Activated CD4-positive, alpha-beta T cell treated with anti-CD3 and anti-CD28 coated beads, Interleukin-2, amount 50 U/mL, for 24 hours (primary cell): Measurements from ENCODE around the gene TPK1.

Experiments used
- DNase-seq, 2 donors: peaks; one replicate each; pipeline ENCODE4 v3.0.0-alpha.2; 2020; ENCODE audit warnings: low read depth in 1 of 2, low spot score in 1 of 2

Gene TPK1

DNA sequence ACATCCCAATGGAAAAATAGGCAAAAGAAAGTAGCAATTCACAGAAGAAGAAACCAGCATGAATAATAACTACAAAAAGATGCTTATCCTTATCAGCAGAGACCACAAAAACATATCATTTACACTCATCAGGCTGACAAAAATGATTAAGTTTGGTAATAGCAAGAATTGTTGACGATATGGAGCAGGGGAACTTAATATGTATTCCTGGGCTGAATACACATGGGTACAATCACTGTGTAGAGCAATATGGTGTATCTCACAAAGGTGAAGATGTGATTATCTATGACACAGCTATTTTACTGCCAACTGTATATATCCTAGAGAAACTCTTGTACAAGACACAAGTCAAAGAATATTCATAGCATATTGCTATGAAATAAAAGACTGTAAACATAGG, 290.5 kb downstream of the TPK1 start:
- no peak for DNase-seq

DNA sequence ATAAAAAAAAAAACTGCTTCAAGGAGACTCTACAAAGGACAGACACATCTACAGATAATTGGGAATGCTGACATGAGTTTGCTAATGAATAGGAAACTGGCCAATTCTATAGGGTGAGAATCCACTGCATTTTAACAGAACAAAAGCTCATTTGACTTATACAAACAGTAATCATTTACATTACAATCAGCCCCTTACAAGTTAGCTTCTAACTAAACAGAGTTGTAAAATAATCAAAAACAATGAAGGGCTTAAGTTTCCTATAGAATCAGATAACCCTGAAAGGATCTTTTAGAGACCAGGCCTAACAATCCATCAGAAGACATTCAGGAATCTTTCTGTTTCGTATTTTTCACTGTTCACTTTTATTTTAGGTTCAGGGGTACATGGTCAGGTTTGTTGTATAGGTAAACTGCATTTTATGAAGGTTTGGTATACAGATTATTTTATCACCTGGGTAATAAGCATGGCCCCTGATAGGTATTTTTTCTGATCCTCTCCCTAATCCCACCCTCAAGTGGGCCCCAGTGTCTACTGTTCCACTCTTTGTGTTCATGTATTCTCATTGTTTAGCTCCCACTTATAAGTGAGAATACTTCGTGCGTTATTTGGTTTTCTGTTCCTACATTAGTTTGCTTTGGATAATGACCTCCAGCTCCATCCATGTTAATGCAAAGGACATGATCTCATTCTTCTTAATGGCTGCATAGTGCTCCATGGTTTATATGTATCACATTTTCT, 301.0 kb downstream of the TPK1 start:
- DNase-seq = no peak

DNA sequence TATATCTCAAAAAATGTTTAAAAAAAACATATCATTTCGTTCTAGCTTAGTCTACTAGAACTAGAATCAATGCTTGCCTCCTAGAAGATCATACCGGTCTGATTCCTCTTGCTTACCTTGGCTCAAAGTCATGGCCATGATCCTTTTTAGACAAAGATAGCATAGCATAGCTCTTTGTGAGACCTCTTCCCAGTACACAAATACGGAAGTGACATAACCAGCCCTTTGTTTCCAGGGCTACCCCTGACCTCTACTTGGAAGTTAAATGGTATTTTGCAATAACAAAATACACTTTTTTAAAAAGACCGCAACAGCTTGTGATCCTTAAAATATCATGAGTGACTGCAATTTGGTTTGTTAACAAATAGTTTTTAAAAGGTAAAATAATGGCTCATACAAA, 301.7 kb downstream of the TPK1 start:
- DNase-seq = no peak

DNA sequence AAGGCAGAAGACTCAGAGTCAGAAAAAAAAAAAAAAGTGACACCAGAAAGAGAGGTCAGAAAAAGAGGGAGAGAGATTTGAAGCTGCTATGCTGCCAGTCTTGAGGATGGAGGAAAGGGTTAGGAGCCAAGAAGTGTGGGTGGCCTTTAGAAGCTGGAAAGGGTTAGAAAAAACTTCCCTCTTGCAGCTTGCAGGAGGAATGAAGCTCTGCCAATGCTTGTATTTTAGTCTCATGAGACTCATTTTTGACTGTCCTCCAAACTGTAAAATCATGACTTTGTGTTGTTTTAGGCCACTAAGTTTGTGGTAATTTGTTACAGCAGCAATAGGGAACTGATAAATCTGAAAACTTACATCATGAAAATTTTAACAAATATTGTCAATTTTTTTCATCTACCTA, 304.7 kb downstream of the TPK1 start:
- no peak for DNase-seq

DNA sequence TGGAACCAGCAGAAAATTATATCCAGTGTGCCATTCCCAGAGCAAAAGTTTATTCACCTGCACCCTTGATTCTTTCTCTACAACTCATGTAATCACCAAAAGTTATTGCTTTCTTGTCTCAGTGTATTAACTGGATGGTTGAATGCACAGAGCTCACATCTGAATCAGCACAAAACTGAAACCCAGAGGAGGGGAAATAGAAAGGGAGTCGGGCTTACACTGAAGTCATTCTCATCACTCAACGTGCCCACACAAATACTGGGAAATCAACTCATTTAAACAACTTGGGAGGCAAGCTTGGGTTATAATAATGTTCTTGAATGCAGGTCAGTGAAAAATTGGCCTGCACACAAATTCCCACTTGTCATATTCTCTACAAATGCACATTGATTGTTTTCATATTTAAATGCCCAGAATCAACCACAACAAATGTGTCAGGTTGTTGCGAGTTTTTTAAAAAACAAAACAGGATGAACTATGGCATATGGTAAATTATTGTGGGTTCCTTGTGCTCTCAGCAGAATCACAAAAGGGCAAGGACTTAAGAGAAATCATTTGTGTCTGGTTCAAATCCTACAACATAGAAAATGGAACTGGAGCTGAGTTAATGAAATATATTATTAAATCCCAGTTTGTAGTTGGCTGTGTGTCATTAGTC, 306.5 kb downstream of the TPK1 start:
- no peak for DNase-seq

DNA sequence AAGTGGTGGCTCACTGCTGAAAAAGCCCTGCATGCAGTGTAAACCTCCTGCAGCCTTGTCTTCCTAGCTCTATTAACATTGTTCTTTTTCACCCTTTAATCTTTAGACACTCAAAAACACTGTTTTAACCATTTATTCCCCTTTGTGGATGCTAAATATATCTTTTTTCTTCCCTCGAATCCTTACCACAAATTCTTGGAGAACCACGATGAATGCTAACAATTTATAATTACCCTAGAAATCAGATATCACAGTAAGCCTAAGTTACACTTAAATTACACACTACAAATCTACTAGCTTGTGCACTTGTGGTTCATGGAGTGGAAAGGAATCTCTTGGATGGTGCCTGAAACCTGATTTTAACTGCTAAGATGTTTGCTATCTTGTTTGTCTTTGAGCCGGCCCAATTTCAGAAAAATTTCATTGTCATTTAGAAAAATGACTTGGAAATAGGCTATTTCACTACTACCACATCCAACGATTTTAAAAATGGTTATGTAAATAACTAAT, 307.3 kb downstream of the TPK1 start:
- no peak for DNase-seq

DNA sequence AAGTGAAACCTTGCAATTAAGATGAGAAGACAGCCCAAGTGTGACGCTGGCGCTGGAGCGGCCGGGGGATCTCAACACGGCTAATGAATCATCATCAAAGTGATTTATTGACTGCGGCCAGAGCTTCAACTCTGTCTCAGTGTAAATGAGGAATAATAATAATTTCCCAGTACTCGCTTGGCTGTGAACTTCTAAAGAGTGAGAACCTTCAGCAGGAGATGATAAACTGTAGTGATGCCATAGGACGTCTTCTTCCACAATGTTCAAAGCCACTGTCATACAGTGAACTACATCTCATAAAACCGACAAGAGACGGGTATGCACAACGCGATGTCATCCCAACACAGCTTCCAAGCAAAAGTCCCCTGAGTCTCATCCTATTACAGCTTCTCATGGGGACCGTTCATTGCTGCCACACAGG, 308.8 kb downstream of the TPK1 start:
- no peak for DNase-seq

DNA sequence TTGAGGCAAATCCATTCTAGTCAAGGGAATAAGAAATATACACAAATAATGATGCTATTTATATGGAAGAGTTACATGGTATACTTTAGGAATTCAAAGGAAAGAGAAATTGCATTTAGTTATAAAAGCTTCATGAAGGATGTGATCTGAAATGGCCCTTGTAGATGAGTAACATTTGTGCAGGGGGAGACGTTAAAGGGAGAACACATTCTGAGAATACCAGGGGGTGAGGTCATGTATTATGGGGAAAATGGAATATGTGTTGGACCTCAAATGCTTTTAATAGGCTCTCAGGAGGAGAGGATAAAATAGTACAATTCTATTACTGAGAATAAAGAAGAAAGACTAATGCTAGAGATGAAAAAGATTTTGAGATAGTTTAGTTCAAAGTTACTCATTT, 309.9 kb downstream of the TPK1 start:
- no peak for DNase-seq

DNA sequence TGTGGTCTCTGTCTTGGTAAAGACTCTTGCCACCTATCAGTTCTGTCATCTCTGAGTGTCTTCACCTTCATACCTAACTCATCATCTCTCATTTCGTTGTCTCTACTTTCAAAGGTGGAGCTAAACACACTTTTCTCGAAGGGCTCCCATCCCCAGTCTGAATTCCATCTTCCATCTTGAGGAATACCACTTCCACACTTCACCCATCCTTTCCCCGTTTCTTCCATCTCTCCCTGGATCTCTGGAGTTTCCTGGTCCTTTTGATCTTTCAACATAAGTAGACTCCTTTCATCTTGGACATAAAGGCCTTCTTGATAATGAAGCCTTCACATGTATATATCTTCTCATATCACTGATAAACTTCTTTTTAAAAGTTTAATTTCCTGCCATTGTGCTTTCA, 311.6 kb downstream of the TPK1 start:
- no peak for DNase-seq

DNA sequence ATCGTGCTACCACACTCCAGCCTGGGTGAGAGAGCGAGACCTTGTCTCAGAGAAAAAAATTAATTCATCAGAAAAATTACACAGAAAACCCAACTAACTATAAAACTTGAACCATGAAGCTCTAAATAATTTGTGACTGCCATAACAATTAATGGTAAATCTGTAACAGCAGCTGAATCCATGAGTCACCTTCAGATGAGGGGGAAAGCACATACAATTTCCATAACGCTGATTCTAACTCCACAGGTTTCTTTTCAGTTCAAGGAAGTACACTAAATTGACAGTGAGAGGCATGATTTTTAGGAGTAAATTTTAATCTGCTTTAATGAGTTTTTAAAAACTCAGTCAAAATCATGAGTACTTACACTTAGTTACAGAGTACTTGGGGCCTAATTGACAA, 312.2 kb downstream of the TPK1 start:
- no peak for DNase-seq

DNA sequence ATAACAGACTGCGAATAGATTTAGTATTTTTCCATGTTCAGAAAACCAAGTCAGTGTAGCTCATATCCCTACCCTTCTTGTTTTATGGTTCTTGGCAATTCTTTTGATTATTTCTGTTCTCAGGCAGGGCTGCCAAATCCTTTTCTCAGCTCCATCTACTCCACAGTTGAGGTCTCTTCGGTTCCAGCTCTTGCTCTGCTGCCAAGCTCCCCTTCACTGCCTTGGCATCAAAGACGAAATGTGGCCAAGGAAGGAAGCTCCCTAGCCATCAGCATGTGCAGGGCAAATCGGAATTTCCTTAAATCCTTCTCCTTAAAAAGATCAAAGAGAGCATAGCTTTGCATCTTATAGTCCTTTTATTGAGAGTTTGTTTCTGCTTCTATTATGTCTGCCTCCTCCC, 315.9 kb downstream of the TPK1 start:
- DNase-seq = no peak

DNA sequence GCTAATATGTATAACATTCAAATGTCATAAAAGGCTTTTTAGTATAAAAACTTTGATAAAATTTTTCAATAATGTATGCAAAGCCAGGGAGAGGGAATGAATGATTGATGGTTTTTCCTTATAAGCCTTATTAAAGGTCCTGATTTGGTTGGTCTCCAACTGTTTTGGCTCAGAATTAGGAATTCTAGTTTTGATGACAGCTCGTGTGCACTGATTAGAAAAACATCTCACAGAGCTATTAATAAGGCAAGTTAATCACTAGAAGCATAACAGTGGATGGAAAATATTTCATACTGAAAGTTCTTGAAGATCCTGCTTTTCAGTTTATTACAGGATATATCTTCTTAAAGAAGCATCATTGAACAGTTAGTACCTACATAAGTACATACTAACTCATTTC, 317.5 kb downstream of the TPK1 start:
- DNase-seq = no peak

DNA sequence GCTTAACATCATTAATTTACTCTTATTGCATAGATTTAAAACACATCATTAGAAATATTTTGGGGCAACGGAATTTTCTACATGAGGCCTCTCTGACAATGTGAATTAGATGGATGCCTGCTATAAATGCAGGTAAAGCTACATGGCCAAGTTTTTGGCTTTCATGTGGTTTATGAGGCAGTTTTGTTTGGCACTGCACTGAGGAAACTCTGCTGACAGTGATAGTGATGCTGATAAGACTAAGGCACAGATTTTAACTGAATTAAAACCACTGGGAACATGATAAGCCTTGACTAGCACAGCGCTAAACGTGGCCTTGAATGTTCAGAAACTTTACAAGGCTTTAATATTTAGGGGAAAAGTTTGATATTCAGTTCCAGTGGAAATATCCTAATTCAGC, 318.1 kb downstream of the TPK1 start:
- DNase-seq = no peak

DNA sequence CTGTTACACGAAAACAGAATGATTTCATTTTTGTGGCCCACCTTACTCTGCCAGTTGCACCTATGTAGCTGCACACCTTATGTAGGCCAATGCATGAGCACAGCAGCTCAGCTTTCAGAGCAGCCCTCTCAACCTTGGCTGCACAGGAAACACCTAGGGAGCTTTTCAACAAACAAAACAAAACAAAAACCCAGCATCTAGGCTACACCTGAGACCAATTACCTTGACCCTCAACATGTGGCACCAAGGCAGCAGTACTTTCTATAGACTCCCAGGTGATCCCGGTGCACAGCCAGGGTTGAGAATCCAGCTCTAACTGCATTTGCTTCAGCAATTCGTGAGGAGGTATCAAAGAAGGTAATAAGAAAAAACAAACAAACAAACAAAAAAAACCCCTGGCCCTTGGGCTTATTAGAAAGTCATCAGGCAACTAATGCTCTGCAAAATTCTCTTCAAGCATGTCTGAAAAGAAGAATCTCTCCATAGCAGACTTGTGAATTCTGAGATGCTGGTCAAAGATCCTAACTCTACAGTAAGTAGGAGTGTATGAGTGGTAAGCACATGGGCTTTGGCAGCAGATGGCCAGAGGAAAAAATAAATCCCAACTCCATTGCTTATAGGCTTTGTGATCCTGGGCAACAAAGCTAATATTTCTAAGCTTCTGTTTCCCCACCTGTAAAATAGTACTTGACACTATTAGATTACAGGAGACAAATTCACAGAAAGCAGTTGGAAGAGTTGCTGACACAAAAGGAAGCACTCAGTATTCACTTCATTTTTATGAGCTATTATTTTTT, 318.9 kb downstream of the TPK1 start:
- DNase-seq = no peak

DNA sequence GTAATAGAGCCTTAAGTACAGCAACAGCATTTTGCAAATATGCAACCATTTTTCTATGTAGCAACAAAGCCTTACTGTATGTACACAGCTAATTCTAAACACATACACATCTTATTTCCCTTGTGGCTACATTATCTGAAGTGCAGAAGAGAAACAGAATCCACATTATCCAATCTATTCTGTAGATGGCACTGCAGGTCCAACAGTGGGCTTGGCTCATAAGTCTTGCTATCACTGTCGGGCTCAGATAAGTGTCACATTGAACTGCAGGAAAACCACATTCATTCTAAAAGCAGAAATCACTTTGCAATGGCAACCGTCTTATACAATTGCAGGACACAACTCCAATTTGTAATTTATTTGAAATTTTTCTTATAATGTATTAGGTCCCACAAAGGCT, 322.5 kb downstream of the TPK1 start:
- no peak for DNase-seq

DNA sequence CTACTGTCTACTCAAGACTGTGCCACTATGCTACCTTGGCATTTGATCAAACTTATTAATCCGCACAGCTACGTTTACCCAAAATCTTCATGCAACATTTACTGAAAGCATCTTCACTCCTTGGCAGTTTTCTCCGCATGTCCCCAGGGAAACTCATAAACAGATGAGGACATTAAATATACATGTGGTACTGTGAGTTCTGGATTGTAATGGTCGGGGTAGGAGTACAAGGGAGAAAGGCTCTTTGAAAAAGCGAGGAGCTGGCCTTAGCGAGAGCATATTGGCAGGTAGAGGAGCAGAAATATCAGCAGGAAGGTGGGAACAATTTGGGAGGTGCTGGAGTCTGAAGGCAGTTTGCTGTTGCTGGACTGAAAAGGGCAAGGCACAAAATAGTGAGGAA, 325.2 kb downstream of the TPK1 start:
- no peak for DNase-seq

DNA sequence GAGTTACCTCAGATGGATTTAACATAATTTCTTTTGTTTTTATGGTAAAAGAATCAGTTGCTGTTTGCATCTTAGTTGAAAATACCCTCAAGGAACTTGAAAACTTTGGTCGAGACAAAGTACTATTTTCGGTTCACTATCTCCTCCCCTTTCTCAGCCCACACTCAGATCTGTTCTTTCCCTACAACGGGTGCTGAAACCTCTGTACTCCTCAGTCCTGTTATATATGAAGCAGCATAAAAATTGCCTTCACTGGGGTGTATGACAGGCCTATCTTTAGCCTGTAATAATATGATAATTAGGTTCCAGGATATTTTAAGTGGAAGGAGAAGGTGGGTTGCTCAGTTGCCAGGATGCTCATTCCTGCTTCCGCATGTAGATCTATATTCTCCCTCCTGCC, 327.2 kb downstream of the TPK1 start:
- no peak for DNase-seq

DNA sequence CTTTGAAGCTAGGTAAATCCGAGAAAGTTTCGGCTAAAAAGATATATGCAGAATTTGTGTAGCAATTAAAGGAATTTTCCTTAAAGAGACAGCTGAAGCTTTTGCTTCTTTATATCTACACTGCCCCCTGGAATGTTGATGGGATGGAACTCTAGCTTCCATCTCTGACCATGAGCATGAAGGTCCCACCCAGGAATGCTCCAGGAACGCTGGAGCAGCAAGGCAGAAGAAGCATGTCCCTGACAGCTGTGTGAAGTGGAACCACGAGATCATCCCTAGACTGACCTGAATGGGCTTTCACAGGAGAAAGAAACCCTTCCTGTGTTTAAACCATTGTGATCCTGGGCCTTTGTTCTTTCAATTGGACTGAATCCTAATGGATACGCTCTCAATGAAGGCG, 332.6 kb downstream of the TPK1 start:
- no peak for DNase-seq

DNA sequence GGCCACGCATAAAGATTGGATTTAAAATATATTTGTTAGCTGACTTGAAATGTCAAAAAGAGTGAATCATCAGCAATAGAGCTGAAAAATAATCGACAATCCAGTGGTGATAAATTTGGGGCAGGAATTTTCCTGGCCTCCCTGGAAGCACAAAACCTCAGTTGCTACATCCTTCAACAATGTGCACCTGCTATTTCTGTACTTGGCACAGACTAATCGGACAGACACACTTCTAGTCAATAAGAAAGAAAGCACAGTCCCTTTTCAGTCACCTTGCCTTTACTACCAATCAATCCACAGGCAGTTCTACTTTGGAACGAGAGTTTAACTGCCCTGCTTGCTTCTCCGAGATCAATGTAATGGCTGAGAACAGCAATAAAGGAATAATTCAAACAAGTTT, 335.6 kb downstream of the TPK1 start:
- no peak for DNase-seq

DNA sequence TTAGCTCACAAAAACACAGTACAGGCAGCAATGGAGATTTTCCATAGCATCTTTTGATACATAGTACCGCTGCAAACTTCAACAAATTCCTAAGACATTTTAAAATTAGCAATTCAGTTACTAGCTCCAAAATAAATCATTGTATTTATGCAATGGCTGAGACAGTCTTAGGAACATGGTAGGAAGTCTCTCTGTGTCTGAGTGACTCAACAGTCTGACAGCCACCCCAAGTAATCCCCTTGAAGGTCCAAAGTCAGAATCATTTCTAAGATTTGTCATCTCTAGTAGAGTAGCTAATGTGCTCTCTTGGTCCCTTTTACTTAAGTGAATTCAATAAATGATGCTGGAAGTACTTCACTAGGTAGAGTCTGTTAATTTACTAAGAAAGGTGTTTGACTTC, 338.6 kb downstream of the TPK1 start:
- no peak for DNase-seq

DNA sequence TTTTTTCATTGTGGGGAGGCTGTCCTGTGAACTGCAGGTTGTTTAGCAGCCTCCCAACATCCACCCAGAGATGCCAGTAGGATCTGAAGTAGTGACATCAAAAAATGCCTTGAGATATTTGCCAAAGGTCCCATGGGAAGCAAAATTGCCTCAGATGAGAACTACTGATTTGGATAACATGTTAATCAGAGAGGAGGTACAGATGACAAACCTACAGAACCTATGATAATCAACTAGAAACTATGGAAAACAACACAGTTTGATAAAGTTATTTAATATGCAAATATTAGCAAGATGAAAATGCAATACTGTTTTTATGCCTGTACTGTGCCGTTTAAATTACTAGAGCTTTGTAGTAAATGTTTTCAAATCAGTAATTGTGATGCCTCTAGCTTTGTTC, 341.5 kb downstream of the TPK1 start:
- no peak for DNase-seq

DNA sequence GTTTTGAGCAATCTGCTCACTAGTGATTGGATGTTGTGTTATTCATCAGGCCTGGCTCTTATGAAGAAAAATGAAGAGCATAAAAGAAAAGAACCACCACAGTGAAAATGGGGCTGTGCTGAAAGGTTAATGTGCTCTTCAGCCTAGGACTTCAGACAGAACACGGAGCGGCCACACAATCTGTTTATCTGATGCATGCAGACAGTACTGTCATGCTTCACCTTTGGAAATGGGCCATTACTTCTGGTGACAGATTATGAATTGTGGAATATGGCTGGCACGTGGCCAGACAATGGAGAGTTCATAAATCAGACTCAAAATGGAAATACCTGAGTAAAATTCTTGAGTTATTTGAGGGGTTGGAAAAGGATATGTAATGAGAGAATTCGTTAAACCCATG, 346.3 kb downstream of the TPK1 start:
- no peak for DNase-seq
